Gastrocnemius medialis (tissue), 4 donors: ENCODE measurements around the gene RXFP4.

Experiments used
- CTCF ChIP-seq, 5 experiments: fragments of 450-650 bp in 3 of 5; fragments of 200-600 bp in 2 of 5; sonication (generic) in 2 of 5; IDR thresholded peaks in 4 of 5; conservative IDR thresholded peaks in 1 of 5; 1 replicate in 4 of 5; 2 replicates in 1 of 5; pipeline ENCODE4 v1.5.1; 2016 to 2019; ENCODE audit warnings: antibody characterized with exemption in 5 of 5, mild to moderate bottlenecking in 3 of 5, moderate library complexity in 3 of 5
- POLR2A ChIP-seq, 2 donors: fragments of 450-650 bp; IDR thresholded peaks; one replicate each; pipeline ENCODE4 v1.6.1; 2017; ENCODE audit warnings: antibody characterized with exemption in 2 of 2, mild to moderate bottlenecking in 2 of 2, moderate library complexity in 2 of 2

DNA sequence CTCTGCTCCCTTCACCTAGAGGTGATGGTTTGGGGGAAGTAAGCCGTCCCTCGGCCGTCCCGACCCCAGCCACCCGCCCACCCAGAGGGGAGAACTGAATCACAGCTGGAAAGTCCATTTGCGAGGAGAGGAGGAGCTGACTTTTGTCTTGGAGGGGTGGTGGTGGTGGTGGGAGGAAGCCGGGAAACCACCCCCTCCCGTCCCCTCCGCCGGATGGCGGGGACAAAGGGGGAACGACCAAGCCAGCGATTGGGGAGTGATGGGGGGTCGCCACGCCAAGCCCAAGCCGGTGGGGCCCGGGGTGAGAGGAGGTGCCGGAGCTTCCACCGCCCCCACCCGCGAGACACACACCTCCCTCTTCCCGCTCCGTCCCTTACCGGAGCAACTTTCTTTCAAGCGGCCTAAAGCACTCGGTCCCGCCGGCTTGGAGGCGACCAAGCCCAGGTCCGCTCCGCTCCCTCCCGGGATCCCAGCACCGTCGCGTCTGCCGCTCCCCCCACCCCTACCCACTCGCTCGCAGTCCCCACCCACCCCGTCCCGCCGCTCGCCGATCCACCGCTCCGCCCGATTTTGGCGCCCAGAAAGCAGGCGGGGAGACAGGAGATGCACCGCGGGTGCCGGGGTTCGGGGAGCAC, 36.4 kb downstream of the RXFP4 start:
- no peak for TF ChIP-seq CTCF (IDR thresholded peaks at IDR 0.05 in 4 of 5, conservative IDR thresholded peaks at IDR 0.05 in 1 of 5)
- no peak for TF ChIP-seq POLR2A (IDR thresholded peaks at IDR 0.05)
